PC-9 (cell line): Measurements from ENCODE around the gene DEFB114.

Experiments used
- EZH2 ChIP-seq: fragments of 200-600 bp; sonication (generic); IDR thresholded peaks from 2 replicates; pipeline ENCODE4 v1.8.0; 2017; ENCODE audit warnings: antibody characterized with exemption, low read depth
- TF ChIP-seq, protein P1 (sequence below): fragments of 200-600 bp; sonication (generic); conservative IDR thresholded peaks from 2 replicates; pipeline ENCODE4 v1.6.1; 2017; ENCODE audit warnings: mixed run types, antibody characterized with exemption, mild to moderate bottlenecking, moderate library complexity

DNA sequence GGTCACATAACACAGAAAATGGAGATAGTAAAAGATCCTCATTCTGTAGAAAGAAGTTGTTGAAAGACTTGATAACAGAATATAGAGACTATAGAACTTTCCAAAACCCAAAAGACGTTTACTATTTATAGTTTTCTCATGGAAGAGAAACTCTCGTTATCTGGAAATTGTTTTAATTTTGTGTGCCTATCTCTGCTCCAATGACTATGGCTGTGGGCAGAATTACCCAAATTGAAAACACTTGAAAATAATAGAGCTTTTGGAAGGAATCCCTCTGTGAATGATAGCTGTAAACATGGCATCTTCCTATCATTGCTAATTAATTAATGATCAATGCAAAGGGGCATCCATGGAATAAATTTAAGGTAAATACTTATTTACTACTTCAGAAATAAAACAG lies at the start of gene DEFB114:
- TF ChIP-seq, protein P1, sequence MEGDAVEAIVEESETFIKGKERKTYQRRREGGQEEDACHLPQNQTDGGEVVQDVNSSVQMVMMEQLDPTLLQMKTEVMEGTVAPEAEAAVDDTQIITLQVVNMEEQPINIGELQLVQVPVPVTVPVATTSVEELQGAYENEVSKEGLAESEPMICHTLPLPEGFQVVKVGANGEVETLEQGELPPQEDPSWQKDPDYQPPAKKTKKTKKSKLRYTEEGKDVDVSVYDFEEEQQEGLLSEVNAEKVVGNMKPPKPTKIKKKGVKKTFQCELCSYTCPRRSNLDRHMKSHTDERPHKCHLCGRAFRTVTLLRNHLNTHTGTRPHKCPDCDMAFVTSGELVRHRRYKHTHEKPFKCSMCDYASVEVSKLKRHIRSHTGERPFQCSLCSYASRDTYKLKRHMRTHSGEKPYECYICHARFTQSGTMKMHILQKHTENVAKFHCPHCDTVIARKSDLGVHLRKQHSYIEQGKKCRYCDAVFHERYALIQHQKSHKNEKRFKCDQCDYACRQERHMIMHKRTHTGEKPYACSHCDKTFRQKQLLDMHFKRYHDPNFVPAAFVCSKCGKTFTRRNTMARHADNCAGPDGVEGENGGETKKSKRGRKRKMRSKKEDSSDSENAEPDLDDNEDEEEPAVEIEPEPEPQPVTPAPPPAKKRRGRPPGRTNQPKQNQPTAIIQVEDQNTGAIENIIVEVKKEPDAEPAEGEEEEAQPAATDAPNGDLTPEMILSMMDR = no peak
- TF ChIP-seq EZH2 = no peak
